Calu3 (cell line): ENCODE measurements around the gene COL9A3. TPM values are rescaled to one million over a fixed set of nuclear protein-coding genes. Genes with fewer than 3 reads are reported as not detected.

ENCODE experiments used
- BruUV-seq: library from RNA; stranded (reverse); fragments of 400-500 nt; replicated peaks from 2 replicates; lab custom pipeline; 2021; lab: Mats Ljungman, UMichigan
- CTCF ChIA-PET: fragments of 300-600 bp; sonication (Branson Sonifier 250); formaldehyde crosslinking; loops from one replicate; lab custom pipeline; 2022; ENCODE audit warnings: antibody characterized with exemption; lab: Charles Lee
- DNase-seq: peaks from one replicate; pipeline ENCODE4 v3.0.0; 2022
- H3K27ac Mint-ChIP-seq: one replicate; pipeline ENCODE4 v1.8.0; 2022; ENCODE audit warnings: mixed read lengths; ENCODE audit not compliant: unreplicated experiment
- H3K27me3 Mint-ChIP-seq: one replicate; pipeline ENCODE4 v1.8.0; 2022; ENCODE audit warnings: mixed read lengths; ENCODE audit not compliant: unreplicated experiment
- H3K36me3 Mint-ChIP-seq: one replicate; pipeline ENCODE4 v1.8.0; 2022; ENCODE audit warnings: mild to moderate bottlenecking, moderate library complexity, mixed read lengths; ENCODE audit not compliant: insufficient read depth, unreplicated experiment
- H3K4me1 Mint-ChIP-seq: one replicate; pipeline ENCODE4 v1.8.0; 2022; ENCODE audit warnings: mild to moderate bottlenecking, low read depth, mixed read lengths; ENCODE audit not compliant: unreplicated experiment
- H3K4me3 Mint-ChIP-seq: one replicate; pipeline ENCODE4 v1.8.0; 2022; ENCODE audit warnings: mild to moderate bottlenecking, low read depth, moderate library complexity, mixed read lengths; ENCODE audit not compliant: unreplicated experiment
- H3K9me3 Mint-ChIP-seq: one replicate; pipeline ENCODE4 v1.8.0; 2022; ENCODE audit warnings: low read depth, mixed read lengths; ENCODE audit not compliant: unreplicated experiment
- intact Hi-C: fragments of 100-400 bp; cut with micrococcal nuclease; formaldehyde crosslinking; loops from one replicate; pipeline ENCODE4 v1.10.0; 2022; ENCODE audit not compliant: unreplicated experiment
- total RNA-seq: library from RNA; stranded (reverse); gene quantifications from 2 replicates; pipeline ENCODE4 v1.2.3, GENCODE V29; 2022
- TF ChIP-seq, protein P1 (sequence below): fragments of 200-600 bp; IDR thresholded peaks from one replicate; pipeline ENCODE4 v1.8.0; 2022; ENCODE audit warnings: antibody characterized with exemption; ENCODE audit not compliant: unreplicated experiment

Gene COL9A3
- total RNA-seq, 1 experiment from 2014 or later, result 2.7 TPM

DNA sequence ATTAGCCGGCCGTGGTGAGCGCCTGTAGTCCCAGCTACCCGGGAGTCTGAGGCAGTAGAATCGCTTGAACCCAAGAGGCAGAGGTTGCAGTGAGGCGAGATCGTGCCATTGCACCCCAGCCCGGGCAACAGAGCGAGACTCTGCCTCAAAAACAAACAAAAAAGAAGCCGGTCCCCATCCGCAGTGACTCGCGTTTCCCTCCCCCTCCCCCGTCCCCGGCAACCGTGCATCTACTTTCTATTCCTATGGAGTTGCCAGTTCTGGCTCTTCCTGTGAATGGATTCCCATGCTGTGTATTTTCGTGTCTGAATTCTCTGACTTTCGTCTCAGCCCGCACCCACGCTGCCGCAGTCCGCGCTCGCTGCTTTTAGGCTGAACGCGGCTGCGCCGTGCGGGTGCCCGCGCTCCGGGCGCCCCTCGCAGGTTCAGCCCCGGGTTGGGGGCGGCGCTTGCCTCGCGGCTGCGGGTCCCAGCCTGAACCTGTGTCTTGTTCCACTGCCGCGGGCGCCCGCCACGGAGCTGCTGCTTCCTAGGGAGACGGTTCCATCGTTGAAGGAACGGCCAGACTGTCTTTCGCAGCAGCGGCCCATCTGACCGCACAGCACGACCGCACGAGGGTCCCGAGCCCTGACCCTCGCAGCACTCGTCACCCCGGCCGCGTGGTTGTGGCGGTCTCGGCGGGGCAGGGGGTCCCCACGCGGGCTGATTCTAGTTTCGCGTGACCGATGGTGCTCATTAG, 21.7 kb upstream of the COL9A3 start:
- peak; percentile 69 for DNase-seq
- peaks cover 70% of the 10 kb centered on the region for H3K36me3 Mint-ChIP-seq
- H3K27ac Mint-ChIP-seq, result peak overlapping the region; percentile 82
- H3K4me1 Mint-ChIP-seq, result peaks cover 41% of the 10 kb centered on the region
- intact Hi-C loops, result no loop called here
- TF ChIP-seq, protein P1, sequence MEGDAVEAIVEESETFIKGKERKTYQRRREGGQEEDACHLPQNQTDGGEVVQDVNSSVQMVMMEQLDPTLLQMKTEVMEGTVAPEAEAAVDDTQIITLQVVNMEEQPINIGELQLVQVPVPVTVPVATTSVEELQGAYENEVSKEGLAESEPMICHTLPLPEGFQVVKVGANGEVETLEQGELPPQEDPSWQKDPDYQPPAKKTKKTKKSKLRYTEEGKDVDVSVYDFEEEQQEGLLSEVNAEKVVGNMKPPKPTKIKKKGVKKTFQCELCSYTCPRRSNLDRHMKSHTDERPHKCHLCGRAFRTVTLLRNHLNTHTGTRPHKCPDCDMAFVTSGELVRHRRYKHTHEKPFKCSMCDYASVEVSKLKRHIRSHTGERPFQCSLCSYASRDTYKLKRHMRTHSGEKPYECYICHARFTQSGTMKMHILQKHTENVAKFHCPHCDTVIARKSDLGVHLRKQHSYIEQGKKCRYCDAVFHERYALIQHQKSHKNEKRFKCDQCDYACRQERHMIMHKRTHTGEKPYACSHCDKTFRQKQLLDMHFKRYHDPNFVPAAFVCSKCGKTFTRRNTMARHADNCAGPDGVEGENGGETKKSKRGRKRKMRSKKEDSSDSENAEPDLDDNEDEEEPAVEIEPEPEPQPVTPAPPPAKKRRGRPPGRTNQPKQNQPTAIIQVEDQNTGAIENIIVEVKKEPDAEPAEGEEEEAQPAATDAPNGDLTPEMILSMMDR, result no peak
- H3K9me3 Mint-ChIP-seq, result no peaks in the 10 kb centered on the region
- H3K4me3 Mint-ChIP-seq, result peak overlapping the region; percentile 78
- CTCF ChIA-PET, result interaction anchor here (1.7 to 3.3 kb wide), 4 partner anchors 10 to 128 kb away, joined by 4 to 15 read pairs (median 12); partner anchors contain the start of gene OGFR
- H3K27me3 Mint-ChIP-seq, result peaks cover 8% of the 10 kb centered on the region
- no TSS peak for BruUV-seq

DNA sequence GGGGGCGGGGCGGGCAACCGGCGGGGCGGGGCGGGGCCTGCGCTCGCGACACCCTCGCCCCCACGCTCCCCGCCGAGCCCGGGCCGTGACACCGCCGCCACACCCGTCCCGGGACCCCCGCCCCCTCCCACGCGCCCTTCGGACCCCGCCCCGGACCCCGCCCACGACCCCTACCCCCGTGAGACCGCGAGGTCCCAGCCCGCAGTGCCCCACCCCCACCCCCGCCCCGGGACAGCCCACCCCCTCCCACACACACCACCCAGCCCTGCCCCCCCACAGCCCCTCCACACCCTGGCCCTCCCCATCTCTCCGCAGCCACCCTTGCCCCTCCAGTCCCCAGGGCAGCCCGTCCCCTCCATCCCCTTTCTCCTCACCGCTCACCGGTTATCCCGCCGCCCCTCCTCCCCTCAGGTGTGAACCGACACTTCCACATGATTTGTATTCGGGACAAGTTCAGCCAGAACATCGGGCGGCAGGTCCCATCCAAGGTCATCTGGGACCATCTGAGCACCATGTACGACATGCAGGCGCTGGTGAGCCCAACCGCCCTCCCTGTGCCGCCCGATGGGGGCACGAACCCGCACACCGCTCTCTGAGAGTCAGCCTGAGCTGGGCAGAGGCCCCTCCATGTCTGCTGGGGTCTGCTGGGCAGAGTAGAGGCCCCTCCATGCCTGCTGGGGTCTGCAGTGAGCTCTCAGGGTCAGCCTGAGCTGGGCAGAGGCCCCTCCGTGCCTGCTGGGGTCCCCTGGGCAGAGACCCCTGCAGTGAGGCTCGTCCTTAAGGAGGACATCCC, 20.0 kb upstream of the COL9A3 start:
- CTCF ChIA-PET, result interaction anchor here (0.6 to 3.3 kb wide), 4 partner anchors 11 to 94 kb away, joined by 4 to 15 read pairs (median 4); no protein-coding TSS in a partner anchor
- Mint-ChIP-seq H3K36me3 (peaks cover 83% of the 10 kb centered on the region), H3K9me3 (no peaks in the 10 kb centered on the region), H3K27ac (peak overlapping the region; percentile 70), H3K4me3 (peak overlapping the region; percentile 78), H3K4me1 (peaks cover 33% of the 10 kb centered on the region), H3K27me3 (peaks cover 8% of the 10 kb centered on the region)
- DNase-seq, result no peak
- BruUV-seq, result TSS peak; percentile 13
- intact Hi-C loops, result no loop called here
- TF ChIP-seq, protein P1, result no peak

DNA sequence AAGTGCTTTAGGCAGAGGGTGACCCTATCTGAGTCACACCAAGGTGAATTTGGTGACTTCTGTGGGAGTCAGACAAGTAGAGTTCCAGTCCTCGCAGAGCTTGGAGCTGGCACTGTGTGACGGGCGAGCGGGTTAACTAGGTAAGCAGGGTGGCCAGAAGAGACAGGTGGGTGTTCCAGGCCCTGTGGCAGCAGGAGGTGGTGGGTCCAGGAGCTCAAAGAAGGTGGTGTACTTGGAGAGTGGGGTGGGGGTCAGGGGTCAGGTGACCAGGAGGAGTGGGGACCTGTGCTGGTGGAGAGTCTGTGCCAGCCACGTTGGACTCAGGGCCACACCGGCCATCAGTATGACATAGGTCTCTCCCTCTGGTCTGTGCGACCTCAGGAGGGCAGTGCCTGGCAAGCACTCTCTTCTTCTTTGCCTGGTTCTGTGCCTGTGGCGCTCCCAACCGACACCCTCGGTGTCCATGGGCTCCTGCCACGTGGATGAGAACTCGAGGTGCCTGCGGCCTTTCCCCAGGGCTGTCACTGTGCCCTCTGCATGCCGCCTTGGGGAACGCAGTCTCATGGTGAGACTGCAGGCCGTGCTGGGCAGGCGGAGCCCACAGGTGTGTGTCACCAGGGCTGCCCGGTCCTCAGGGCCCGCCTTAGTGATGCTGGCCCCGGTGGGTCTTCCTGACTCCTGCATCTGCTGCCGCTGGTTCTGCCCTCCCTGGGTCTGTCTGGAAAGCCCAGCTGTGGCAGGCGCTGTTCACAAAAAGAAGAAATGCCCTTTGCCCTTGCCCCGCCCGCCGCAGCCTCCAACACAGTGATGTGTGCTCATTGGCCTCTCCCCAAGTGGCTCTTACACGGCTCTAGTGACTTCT, 18.9 kb upstream of the COL9A3 start:
- H3K9me3 Mint-ChIP-seq, result no peaks in the 10 kb centered on the region
- peaks cover 82% of the 10 kb centered on the region for H3K36me3 Mint-ChIP-seq
- H3K4me1 Mint-ChIP-seq, result peaks cover 23% of the 10 kb centered on the region
- H3K27ac Mint-ChIP-seq, result peak overlapping the region; percentile 70
- TF ChIP-seq, protein P1, result no peak
- H3K4me3 Mint-ChIP-seq, result peak overlapping the region; percentile 78
- no peak for DNase-seq
- CTCF ChIA-PET, result interaction anchor here (0.6 kb wide), 1 partner anchor 116 kb away, joined by 3 read pairs; no protein-coding TSS in a partner anchor
- no TSS peak for BruUV-seq
- peaks cover 5% of the 10 kb centered on the region for H3K27me3 Mint-ChIP-seq
- intact Hi-C loops, result no loop called here

DNA sequence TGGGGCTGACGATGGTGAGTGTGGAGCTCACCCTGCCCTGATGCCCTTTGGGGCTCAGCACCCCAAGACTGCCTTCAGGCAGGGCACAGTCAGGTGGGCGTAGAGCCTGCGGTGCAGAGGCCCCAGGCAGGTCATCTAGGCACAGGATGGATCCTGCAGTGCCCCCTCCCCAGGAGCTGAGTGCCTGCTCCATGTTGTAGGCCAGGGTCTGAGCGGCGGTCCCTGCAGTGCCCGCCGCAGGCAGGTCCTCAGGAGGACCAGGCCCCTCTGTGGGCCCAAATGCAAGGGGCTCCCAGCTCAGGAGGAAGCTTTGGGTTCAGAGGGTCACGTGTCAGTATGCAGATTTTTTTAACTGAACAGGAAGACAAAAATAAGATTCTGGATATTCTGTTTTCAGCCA, 17.8 kb upstream of the COL9A3 start:
- DNase-seq, result no peak
- Mint-ChIP-seq H3K27ac (no peak overlapping the region), H3K4me3 (no peak overlapping the region), H3K27me3 (no peaks in the 10 kb centered on the region), H3K36me3 (peaks cover 79% of the 10 kb centered on the region), H3K9me3 (no peaks in the 10 kb centered on the region), H3K4me1 (peaks cover 18% of the 10 kb centered on the region)
- TF ChIP-seq, protein P1, result no peak
- CTCF ChIA-PET, result no interaction called here
- intact Hi-C loops, result no loop called here
- no TSS peak for BruUV-seq
